SK-N-SH (cell line): ENCODE data around the gene F5. TPM values are rescaled to one million over a fixed set of nuclear protein-coding genes. Genes with fewer than 3 reads are reported as not detected.

ENCODE experiments used
- CTCF ChIA-PET: fragments of 300-600, 350-600 bp; formaldehyde crosslinking; extraction: SDS; loops from one replicate; lab custom pipeline; 2021; lab: Yijun Ruan, JAX
- POLR2A ChIA-PET: fragments of 350-600 bp; sonication (Branson Sonifier 250); formaldehyde crosslinking; extraction: SDS; loops from one replicate; lab custom pipeline; 2020; ENCODE audit warnings: antibody characterized with exemption, inconsistent platforms; lab: Yijun Ruan, JAX
- DNase-seq: peaks from one replicate; pipeline ENCODE4 v3.0.0; 2012
- H2AFZ ChIP-seq: fragments of 200-600 bp; sonication (generic); 2 replicates; pipeline ENCODE4 v1.8.1; 2016; ENCODE audit warnings: antibody characterized with exemption, mild to moderate bottlenecking, low read depth
- H3F3A ChIP-seq: fragments of 200-600 bp; sonication (generic); replicated peaks from 2 replicates; pipeline ENCODE3; 2016; ENCODE audit warnings: antibody characterized with exemption, mild to moderate bottlenecking; ENCODE audit not compliant: insufficient read depth
- H3K27ac ChIP-seq, 2 experiments: fragments of 200-500 bp in 1 of 2; fragments of 200-600 bp in 1 of 2; sonication (Bioruptor generic) in 1 of 2; sonication (generic), shearing (Covaris generic) in 1 of 2; 2 replicates each; pipeline versions ENCODE4 v1.5.1 to v1.6.1; 2014 to 2016; ENCODE audit warnings: low read depth in 2 of 2, inconsistent platforms in 1 of 2, low read length in 1 of 2, mild to moderate bottlenecking in 1 of 2, mixed read lengths in 1 of 2
- H3K27me3 ChIP-seq: fragments of 200-600 bp; sonication (generic), shearing (Covaris generic); 2 replicates; pipeline ENCODE4 v1.6.1; 2016; ENCODE audit warnings: mixed run types; ENCODE audit not compliant: insufficient read depth
- H3K36me3 ChIP-seq, 2 experiments: fragments of 200-500 bp in 1 of 2; fragments of 200-600 bp in 1 of 2; sonication (Bioruptor generic) in 1 of 2; sonication (generic) in 1 of 2; replicated peaks in 1 of 2; 2 replicates each; pipeline versions ENCODE3 to v1.5.1; 2014 to 2016; ENCODE audit warnings: low read length in 1 of 2, mild to moderate bottlenecking in 1 of 2; ENCODE audit not compliant: insufficient read depth in 2 of 2, control insufficient read depth in 1 of 2
- H3K4me1 ChIP-seq, 2 experiments: fragments of 200-500 bp in 1 of 2; fragments of 200-600 bp in 1 of 2; sonication (Bioruptor generic) in 1 of 2; sonication (generic), shearing (Covaris generic) in 1 of 2; 2 replicates each; pipeline versions ENCODE4 v1.5.1 to v1.6.1; 2014 to 2016; ENCODE audit warnings: low read depth in 1 of 2, low read length in 1 of 2, mixed run types in 1 of 2; ENCODE audit not compliant: insufficient read depth in 2 of 2, control insufficient read depth in 1 of 2
- H3K4me2 ChIP-seq: fragments of 200-600 bp; sonication (generic), shearing (Covaris generic); 2 replicates; pipeline ENCODE4 v1.6.1; 2017; ENCODE audit warnings: mixed run types
- H3K4me3 ChIP-seq, 2 experiments: fragments of 200-500 bp in 1 of 2; fragments of 200-600 bp in 1 of 2; sonication (Bioruptor generic) in 1 of 2; sonication (generic), shearing (Covaris generic) in 1 of 2; 2 replicates each; pipeline versions ENCODE4 v1.5.1 to v1.8.1; 2014 to 2016; ENCODE audit warnings: low read depth in 2 of 2, inconsistent platforms in 1 of 2, low read length in 1 of 2, mild to moderate bottlenecking in 1 of 2, mixed read lengths in 1 of 2, moderate library complexity in 1 of 2
- H3K79me2 ChIP-seq: fragments of 200-600 bp; sonication (generic); 2 replicates; pipeline ENCODE4 v1.8.1; 2017; ENCODE audit warnings: mild to moderate bottlenecking; ENCODE audit not compliant: insufficient read depth
- H3K9ac ChIP-seq: fragments of 200-600 bp; sonication (generic); 2 replicates; pipeline ENCODE4 v1.6.1; 2017; ENCODE audit warnings: mixed run types
- H3K9me2 ChIP-seq: fragments of 200-600 bp; sonication (generic); 2 replicates; pipeline ENCODE4 v1.6.1; 2017; ENCODE audit warnings: mixed run types
- H3K9me3 ChIP-seq: fragments of 200-600 bp; sonication (generic); 2 replicates; pipeline ENCODE4 v1.6.1; 2017; ENCODE audit warnings: mixed run types, mild to moderate bottlenecking, moderate library complexity
- H4K20me1 ChIP-seq: fragments of 200-600 bp; sonication (generic); 2 replicates; pipeline ENCODE4 v1.6.1; 2017; ENCODE audit warnings: mild to moderate bottlenecking, mixed run types; ENCODE audit not compliant: insufficient read depth
- CHD2 ChIP-seq: fragments of 150-350 bp; IDR thresholded peaks from 2 replicates; pipeline ENCODE4 v1.6.1; 2018; ENCODE audit warnings: low read length; ENCODE audit not compliant: partially characterized antibody
- EZH2phosphoT487 ChIP-seq: fragments of 200-600 bp; sonication (generic); IDR thresholded peaks from 2 replicates; pipeline ENCODE4 v1.6.1; 2017; ENCODE audit warnings: low read depth, mixed run types, mild to moderate bottlenecking, antibody characterized with exemption, moderate library complexity, borderline replicate concordance
- GABPA ChIP-seq: IDR thresholded peaks from 2 replicates; pipeline ENCODE4 v1.4.0; 2012; ENCODE audit warnings: low read depth, mild to moderate bottlenecking
- IRF3 ChIP-seq: fragments of 150-350 bp; IDR thresholded peaks from 2 replicates; pipeline ENCODE4 v1.6.1; 2016; ENCODE audit warnings: mild to moderate bottlenecking, low read depth, low read length
- JUND ChIP-seq: IDR thresholded peaks from 2 replicates; pipeline ENCODE4 v1.4.0; 2012
- MEF2A ChIP-seq: IDR thresholded peaks from 2 replicates; pipeline ENCODE4 v1.4.0; 2012; ENCODE audit warnings: low read depth, borderline replicate concordance
- MXI1 ChIP-seq: IDR thresholded peaks from 2 replicates; pipeline ENCODE4 v1.6.1; 2012; ENCODE audit warnings: mild to moderate bottlenecking, low read depth, low read length, improper control_type of control experiment
- POLR2AphosphoS5 ChIP-seq: IDR thresholded peaks from 2 replicates; pipeline ENCODE4 v1.6.1; 2012; ENCODE audit warnings: low read depth, low read length
- REST ChIP-seq: IDR thresholded peaks from 2 replicates; pipeline ENCODE4 v1.6.1; 2012; ENCODE audit warnings: mild to moderate bottlenecking, low read depth, low read length, moderate library complexity
- RFX5 ChIP-seq: IDR thresholded peaks from 2 replicates; pipeline ENCODE4 v1.6.1; 2012; ENCODE audit warnings: mild to moderate bottlenecking, improper control_type of control experiment, low read length
- SIN3A ChIP-seq: IDR thresholded peaks from 2 replicates; pipeline ENCODE4 v1.6.1; 2012; ENCODE audit warnings: low read depth, mild to moderate bottlenecking, low read length, moderate library complexity, borderline replicate concordance
- TCF12 ChIP-seq: IDR thresholded peaks from 2 replicates; pipeline ENCODE4 v1.4.0; 2012
- USF2 ChIP-seq: fragments of 150-350 bp; IDR thresholded peaks from 2 replicates; pipeline ENCODE4 v1.6.1; 2017; ENCODE audit warnings: antibody characterized with exemption, low read length, low read depth, borderline replicate concordance
- ZBTB33 ChIP-seq: IDR thresholded peaks from 2 replicates; pipeline ENCODE4 v1.4.0; 2012; ENCODE audit warnings: low read depth, borderline replicate concordance
- WGBS: methylation state at CpG from one replicate; pipeline ENCODE4 v1.1.6; 2017; ENCODE audit warnings: low lambda C conversion rate; 5-methylcytosine and 5-hydroxymethylcytosine counted together
- polyA plus RNA-seq, 3 experiments: library from polyadenylated mRNA; depleted of rRNA; stranded (reverse); fragments of >200 nt; gene quantifications; 2 replicates each; pipeline ENCODE4 v1.2.3, GENCODE V29; 2012

The F5 gene
- polyA plus RNA-seq, 1 of the 3 experiments (the other 2 are of a cell fraction), result under 0.01 TPM

- H3K9me3 ChIP-seq, result no peaks in the 10 kb centered on the region
- no peak overlapping the region for H3K4me2 ChIP-seq
- H3K4me3 ChIP-seq, result no peak overlapping the region
- no peak for DNase-seq
- no peaks in the 10 kb centered on the region for H3K9me2 ChIP-seq
- 86% methylated on average over 3 of the region's 3 CpGs for WGBS
- H4K20me1 ChIP-seq, result no peaks in the 10 kb centered on the region
- no peak overlapping the region for H2AFZ ChIP-seq
- no peak overlapping the region for H3K27ac ChIP-seq
- TF ChIP-seq GABPA, result no peak
- no peak for TF ChIP-seq POLR2AphosphoS5
- TF ChIP-seq ZBTB33, result no peak
- TF ChIP-seq REST, result no peak
- TF ChIP-seq JUND, result no peak
- no peak for TF ChIP-seq MEF2A
- TF ChIP-seq RFX5, result no peak
- TF ChIP-seq SIN3A, result no peak
- TF ChIP-seq TCF12, result no peak
- CTCF ChIA-PET, result interaction anchor here (0.9 to 1.5 kb wide), 2 partner anchors 34 to 70 kb away, joined by 3 to 5 read pairs; no protein-coding TSS in a partner anchor
- H3F3A ChIP-seq, result no peaks in the 10 kb centered on the region
- H3K9ac ChIP-seq, result no peak overlapping the region
- H3K79me2 ChIP-seq, result peaks cover 6% of the 10 kb centered on the region; the same call in 1 of the 2 replicates
- POLR2A ChIA-PET, result no interaction called here
- H3K36me3 ChIP-seq, result peaks cover 0 to 13% of the 10 kb centered on the region in 2 experiments
- no peaks in the 10 kb centered on the region; a peak in 1 of 4 replicates for H3K4me1 ChIP-seq
- H3K27me3 ChIP-seq, result no peaks in the 10 kb centered on the region
These were observed 110.4 kb downstream of the F5 start for GRCh38 chr1:169475806-169476387.

GRCh38 chr1:169474302-169474995 is 111.8 kb downstream of the F5 start:
- POLR2A ChIA-PET, result no interaction called here
- no peak for TF ChIP-seq SIN3A
- no peak for TF ChIP-seq JUND
- TF ChIP-seq MXI1, result no peak
- TF ChIP-seq IRF3, result no peak
- no peak for TF ChIP-seq USF2
- TF ChIP-seq EZH2phosphoT487, result no peak
- no peak for TF ChIP-seq GABPA
- TF ChIP-seq CHD2, result no peak
- TF ChIP-seq ZBTB33, result no peak

More at GRCh38 chr1:169474302-169474995, 111.8 kb downstream of the F5 start:
- Histone ChIP-seq H3K4me3 (no peak overlapping the region), H3K4me1 (no peaks in the 10 kb centered on the region; a peak in 1 of 4 replicates), H3K36me3 (peaks cover 0 to 20% of the 10 kb centered on the region in 2 experiments), H4K20me1 (no peaks in the 10 kb centered on the region), H3K9me2 (no peaks in the 10 kb centered on the region), H3K9me3 (no peaks in the 10 kb centered on the region), H3K27me3 (no peaks in the 10 kb centered on the region), H3K27ac (no peak overlapping the region), H3K9ac (no peak overlapping the region), H3F3A (no peaks in the 10 kb centered on the region), H3K79me2 (no peaks in the 10 kb centered on the region; the same call in 1 of the 2 replicates), H2AFZ (no peak overlapping the region), H3K4me2 (no peak overlapping the region)
- CTCF ChIA-PET, result interaction anchor here (1.5 kb wide), 1 partner anchor 71 kb away, joined by 8 read pairs; no protein-coding TSS in a partner anchor
- DNase-seq, result no peak
- 100% methylated on average over 1 of the region's 1 CpG for WGBS
